Sigmoid colon (tissue), 7 donors: ENCODE measurements around the gene ZNF776. TPM values are rescaled to one million over a fixed set of nuclear protein-coding genes. Genes with fewer than 3 reads are reported as not detected.
A peak's percentile ranks its signal among the peaks of the same experiment; 100 is the strongest.

Experiments
- DNase-seq: peaks from one replicate; pipeline ENCODE4 v3.0.0-alpha.2; 2019
- H3K27ac ChIP-seq, 4 donors: fragments of 200-600 bp; sonication (generic); one replicate each; pipeline ENCODE4 v1.5.1; 2016 to 2019; ENCODE audit warnings: mild to moderate bottlenecking in 1 of 4
- H3K27me3 ChIP-seq, 3 donors: fragments of 200-600 bp; sonication (generic); one replicate each; pipeline ENCODE4 v1.5.1; 2019; ENCODE audit warnings: mild to moderate bottlenecking in 1 of 3
- H3K36me3 ChIP-seq, 4 donors: fragments of 200-600 bp; sonication (generic); one replicate each; pipeline ENCODE4 v1.5.1; 2016 to 2019
- H3K4me1 ChIP-seq, 4 donors: fragments of 200-600 bp; sonication (generic); one replicate each; pipeline ENCODE4 v1.5.1; 2017 to 2019
- H3K4me3 ChIP-seq, 4 donors: fragments of 200-600 bp; sonication (generic); one replicate each; pipeline ENCODE4 v1.5.1; 2017 to 2019; ENCODE audit warnings: mild to moderate bottlenecking in 2 of 4, moderate library complexity in 1 of 4
- H3K9me3 ChIP-seq, 4 donors: fragments of 200-600 bp in 3 of 4; sonication (generic) in 3 of 4; one replicate each; pipeline versions ENCODE4 v1.5.1 to v1.6.1; 2013 to 2019
- CTCF ChIP-seq, 4 experiments: fragments of 450-650 bp in 3 of 4; fragments of 200-600 bp in 1 of 4; IDR thresholded peaks; one replicate each; pipeline ENCODE4 v1.5.1; 2016 to 2019; ENCODE audit warnings: antibody characterized with exemption in 4 of 4, mild to moderate bottlenecking in 3 of 4, moderate library complexity in 2 of 4
- EP300 ChIP-seq, 4 donors: sonication (generic); formaldehyde crosslinking; IDR thresholded peaks; one replicate each; pipeline ENCODE4 v1.6.1; 2017; ENCODE audit warnings: antibody characterized with exemption in 4 of 4
- POLR2A ChIP-seq, 2 donors: fragments of 450-650 bp; IDR thresholded peaks; one replicate each; pipeline ENCODE4 v1.6.1; 2016; ENCODE audit warnings: antibody characterized with exemption in 2 of 2, mild to moderate bottlenecking in 2 of 2, moderate library complexity in 2 of 2
- POLR2AphosphoS5 ChIP-seq, 4 donors: sonication (generic); formaldehyde crosslinking; IDR thresholded peaks; one replicate each; pipeline ENCODE4 v1.6.1; 2017; ENCODE audit warnings: antibody characterized with exemption in 4 of 4
- WGBS, 2 donors: extraction: QIAGEN DNeasy Blood & Tissue Kit; methylation state at CpG; one replicate each; pipeline ENCODE4 v1.1.7; 2013; 5-methylcytosine and 5-hydroxymethylcytosine counted together
- intact Hi-C: fragments of 100-400 bp; cut with DNase I; formaldehyde crosslinking; loops from one replicate; pipeline ENCODE4 v1.15.1; 2023
- polyA plus RNA-seq, 3 donors: library from polyadenylated mRNA; stranded (reverse); fragments of 200-250 nt; gene quantifications; one replicate each; pipeline ENCODE4 v1.2.3, GENCODE V29; 2013
- total RNA-seq, 4 donors: library from RNA; depleted of rRNA; stranded (reverse); fragments of >200 nt; gene quantifications; one replicate each; pipeline ENCODE4 v1.1.0, GENCODE V29; 2016
- donor health status: healthy with polysubstance abuse.
- donor health status: Bipolar disorder and iron deficiency.
- donor health status: healthy.

Gene ZNF776
- total and polyA plus RNA-seq, 7 donors = 2.1 to 12.5 (median 8.3) TPM

GRCh38 chr19:57769345-57770131 is 22.9 kb downstream of the ZNF776 start, which contains the start of gene ZNF586:
Gene ZNF586 (plus strand): TSS chr19:57769676. CDS start chr19:57769843, 167 bp downstream.
- no peaks in the 10 kb centered on the region for H3K27me3 ChIP-seq

GRCh38 chr19:57771417-57771816 is 24.8 kb downstream of the ZNF776 start:
- Histone ChIP-seq H3K4me3 (no peak overlapping the region), H3K36me3 (peaks cover 0 to 31% (median 8%) of the 10 kb centered on the region in 4 donors), H3K4me1 (peaks cover 0 to 22% (median 16%) of the 10 kb centered on the region in 4 donors), H3K27ac (no peak overlapping the region), H3K9me3 (peaks cover 0 to 6% (median 4%) of the 10 kb centered on the region in 4 donors), H3K27me3 (no peaks in the 10 kb centered on the region)
- TF ChIP-seq POLR2AphosphoS5 (IDR thresholded peaks at IDR 0.05) = no peak
- TF ChIP-seq POLR2A (IDR thresholded peaks at IDR 0.05) = no peak
- TF ChIP-seq EP300 (IDR thresholded peaks at IDR 0.05) = no peak
- no peak for TF ChIP-seq CTCF (IDR thresholded peaks at IDR 0.05)
- no peak for DNase-seq
- WGBS, 2 donors = 86 to 96% methylated on average over 4 of the region's 4 CpGs
- intact Hi-C loops = loop anchor here (5.0 kb wide), 1 partner anchor 41 kb away; the partner anchor contains the start of gene ZNF552

More at GRCh38 chr19:57769345-57770131, 22.9 kb downstream of the ZNF776 start, which contains the start of gene ZNF586:
- WGBS, 2 donors = 2 to 5% methylated on average over 61 of the region's 61 CpGs
- H3K9me3 ChIP-seq = peaks cover 0 to 3% (median 1%) of the 10 kb centered on the region in 4 donors
- peak within 1 kb of the TSS; percentile 87 to 98 (median 96) for H3K4me3 ChIP-seq
- TF ChIP-seq EP300 (IDR thresholded peaks at IDR 0.05) (no peak), CTCF (IDR thresholded peaks at IDR 0.05) (no peak), POLR2AphosphoS5 (IDR thresholded peaks at IDR 0.05) (peak; percentile 72 to 84 (median 82)), POLR2A (IDR thresholded peaks at IDR 0.05) (peak in 1 of 2 donors; percentile 18)
- peaks cover 0 to 22% (median 16%) of the 10 kb centered on the region in 4 donors for H3K4me1 ChIP-seq
- peaks cover 0 to 23% (median 3%) of the 10 kb centered on the region in 4 donors for H3K36me3 ChIP-seq
- peak within 1 kb of the TSS; percentile 81 to 92 (median 86) for H3K27ac ChIP-seq
- intact Hi-C loops = loop anchor here (2.0 to 5.0 kb wide), 2 partner anchors 23 to 43 kb away; partner anchors contain the start of genes ZNF552 and ZNF776
- DNase-seq = peak; percentile 93

GRCh38 chr19:57773488-57773887 is 26.9 kb downstream of the ZNF776 start:
- no peak overlapping the region for H3K4me3 ChIP-seq
- 96 to 97% methylated on average over 3 of the region's 3 CpGs for WGBS, 2 donors
- H3K27ac ChIP-seq = no peak overlapping the region
- TF ChIP-seq POLR2A (IDR thresholded peaks at IDR 0.05) (no peak), POLR2AphosphoS5 (IDR thresholded peaks at IDR 0.05) (no peak), EP300 (IDR thresholded peaks at IDR 0.05) (no peak), CTCF (IDR thresholded peaks at IDR 0.05) (no peak)
- peaks cover 0 to 22% (median 16%) of the 10 kb centered on the region in 4 donors for H3K4me1 ChIP-seq
- intact Hi-C loops = loop anchor here (5.0 kb wide), 1 partner anchor 39 kb away; the partner anchor contains the start of gene ZNF552
- peaks cover 4 to 52% (median 22%) of the 10 kb centered on the region in 4 donors for H3K36me3 ChIP-seq
- H3K9me3 ChIP-seq = peaks cover 4 to 20% (median 10%) of the 10 kb centered on the region in 4 donors
- H3K27me3 ChIP-seq = no peaks in the 10 kb centered on the region
- no peak for DNase-seq

- no peak overlapping the region for H3K4me3 ChIP-seq
- no peak overlapping the region for H3K27ac ChIP-seq
- H3K9me3 ChIP-seq = peaks cover 19 to 44% (median 28%) of the 10 kb centered on the region in 4 donors
- no peak for DNase-seq
- 88 to 97% methylated on average over 6 of the region's 6 CpGs for WGBS, 2 donors
- peaks cover 0 to 4% (median 0%) of the 10 kb centered on the region in 4 donors for H3K4me1 ChIP-seq
- peaks cover 11 to 78% (median 43%) of the 10 kb centered on the region in 4 donors for H3K36me3 ChIP-seq
- TF ChIP-seq EP300 (IDR thresholded peaks at IDR 0.05) (no peak), POLR2A (IDR thresholded peaks at IDR 0.05) (no peak), CTCF (IDR thresholded peaks at IDR 0.05) (no peak), POLR2AphosphoS5 (IDR thresholded peaks at IDR 0.05) (no peak)
- intact Hi-C loops = no loop called here
- H3K27me3 ChIP-seq = no peaks in the 10 kb centered on the region
These were observed 30.2 kb downstream of the ZNF776 start for GRCh38 chr19:57776764-57777296.
